Measurements from ENCODE around the gene CCDC146.

DNA sequence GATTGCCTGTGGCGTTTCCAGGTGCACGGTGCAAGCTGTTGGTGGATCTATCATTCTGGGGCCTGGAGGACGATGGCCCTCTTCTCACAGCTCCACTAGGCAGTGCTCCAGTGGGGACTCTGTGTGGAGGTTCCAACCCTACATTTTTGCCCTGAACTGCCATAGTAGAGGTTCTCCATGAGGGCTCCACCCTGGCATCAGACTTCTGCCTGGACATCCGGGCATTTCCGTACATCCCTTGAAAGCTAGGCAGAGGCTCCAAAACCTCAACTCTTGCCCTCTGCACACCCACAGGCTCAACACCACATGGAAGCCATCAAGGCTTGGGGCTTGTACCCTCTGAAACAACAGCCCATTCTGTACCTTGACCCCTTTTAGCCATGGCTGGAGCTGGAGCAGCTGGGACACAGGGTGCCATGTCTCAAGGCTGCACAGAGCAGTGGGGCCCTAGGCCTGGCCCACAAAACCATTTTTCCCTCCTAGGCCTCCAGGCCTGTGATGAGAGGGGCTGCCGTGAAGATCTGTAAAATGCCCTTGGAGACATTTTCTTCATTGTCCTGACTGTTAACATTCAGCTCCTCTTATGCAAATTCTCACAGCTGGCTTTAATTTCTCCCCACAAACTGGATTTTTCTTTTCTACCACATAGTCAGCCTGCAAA is 87.2 kb downstream of the CCDC146 start:
- TF ChIP-seq, protein P1, sequence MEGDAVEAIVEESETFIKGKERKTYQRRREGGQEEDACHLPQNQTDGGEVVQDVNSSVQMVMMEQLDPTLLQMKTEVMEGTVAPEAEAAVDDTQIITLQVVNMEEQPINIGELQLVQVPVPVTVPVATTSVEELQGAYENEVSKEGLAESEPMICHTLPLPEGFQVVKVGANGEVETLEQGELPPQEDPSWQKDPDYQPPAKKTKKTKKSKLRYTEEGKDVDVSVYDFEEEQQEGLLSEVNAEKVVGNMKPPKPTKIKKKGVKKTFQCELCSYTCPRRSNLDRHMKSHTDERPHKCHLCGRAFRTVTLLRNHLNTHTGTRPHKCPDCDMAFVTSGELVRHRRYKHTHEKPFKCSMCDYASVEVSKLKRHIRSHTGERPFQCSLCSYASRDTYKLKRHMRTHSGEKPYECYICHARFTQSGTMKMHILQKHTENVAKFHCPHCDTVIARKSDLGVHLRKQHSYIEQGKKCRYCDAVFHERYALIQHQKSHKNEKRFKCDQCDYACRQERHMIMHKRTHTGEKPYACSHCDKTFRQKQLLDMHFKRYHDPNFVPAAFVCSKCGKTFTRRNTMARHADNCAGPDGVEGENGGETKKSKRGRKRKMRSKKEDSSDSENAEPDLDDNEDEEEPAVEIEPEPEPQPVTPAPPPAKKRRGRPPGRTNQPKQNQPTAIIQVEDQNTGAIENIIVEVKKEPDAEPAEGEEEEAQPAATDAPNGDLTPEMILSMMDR (IDR thresholded peaks at IDR 0.05; ENCODE audit: poor library complexity): no peak
- no peak for TF ChIP-seq EZH2 (IDR thresholded peaks at IDR 0.05; ENCODE audit: borderline replicate concordance)
